SK-N-SH (cell line): ENCODE results near the gene TULP4. TPM values are rescaled to one million over a fixed set of nuclear protein-coding genes. Genes with fewer than 3 reads are reported as not detected.

ENCODE experiments used
- CTCF ChIA-PET: fragments of 300-600, 350-600 bp; formaldehyde crosslinking; extraction: SDS; loops from one replicate; lab custom pipeline; 2021; lab: Yijun Ruan, JAX
- POLR2A ChIA-PET: fragments of 350-600 bp; sonication (Branson Sonifier 250); formaldehyde crosslinking; extraction: SDS; loops from one replicate; lab custom pipeline; 2020; ENCODE audit warnings: antibody characterized with exemption, inconsistent platforms; lab: Yijun Ruan, JAX
- DNase-seq: peaks from one replicate; pipeline ENCODE4 v3.0.0; 2012
- H2AFZ ChIP-seq: fragments of 200-600 bp; sonication (generic); 2 replicates; pipeline ENCODE4 v1.8.1; 2016; ENCODE audit warnings: antibody characterized with exemption, mild to moderate bottlenecking, low read depth
- H3F3A ChIP-seq: fragments of 200-600 bp; sonication (generic); replicated peaks from 2 replicates; pipeline ENCODE3; 2016; ENCODE audit warnings: antibody characterized with exemption, mild to moderate bottlenecking; ENCODE audit not compliant: insufficient read depth
- H3K27ac ChIP-seq, 2 experiments: fragments of 200-500 bp in 1 of 2; fragments of 200-600 bp in 1 of 2; sonication (Bioruptor generic) in 1 of 2; sonication (generic), shearing (Covaris generic) in 1 of 2; 2 replicates each; pipeline versions ENCODE4 v1.5.1 to v1.6.1; 2014 to 2016; ENCODE audit warnings: low read depth in 2 of 2, inconsistent platforms in 1 of 2, low read length in 1 of 2, mild to moderate bottlenecking in 1 of 2, mixed read lengths in 1 of 2
- H3K27me3 ChIP-seq: fragments of 200-600 bp; sonication (generic), shearing (Covaris generic); 2 replicates; pipeline ENCODE4 v1.6.1; 2016; ENCODE audit warnings: mixed run types; ENCODE audit not compliant: insufficient read depth
- H3K36me3 ChIP-seq, 2 experiments: fragments of 200-500 bp in 1 of 2; fragments of 200-600 bp in 1 of 2; sonication (Bioruptor generic) in 1 of 2; sonication (generic) in 1 of 2; replicated peaks in 1 of 2; 2 replicates each; pipeline versions ENCODE3 to v1.5.1; 2014 to 2016; ENCODE audit warnings: low read length in 1 of 2, mild to moderate bottlenecking in 1 of 2; ENCODE audit not compliant: insufficient read depth in 2 of 2, control insufficient read depth in 1 of 2
- H3K4me1 ChIP-seq, 2 experiments: fragments of 200-500 bp in 1 of 2; fragments of 200-600 bp in 1 of 2; sonication (Bioruptor generic) in 1 of 2; sonication (generic), shearing (Covaris generic) in 1 of 2; 2 replicates each; pipeline versions ENCODE4 v1.5.1 to v1.6.1; 2014 to 2016; ENCODE audit warnings: low read depth in 1 of 2, low read length in 1 of 2, mixed run types in 1 of 2; ENCODE audit not compliant: insufficient read depth in 2 of 2, control insufficient read depth in 1 of 2
- H3K4me2 ChIP-seq: fragments of 200-600 bp; sonication (generic), shearing (Covaris generic); 2 replicates; pipeline ENCODE4 v1.6.1; 2017; ENCODE audit warnings: mixed run types
- H3K4me3 ChIP-seq, 2 experiments: fragments of 200-500 bp in 1 of 2; fragments of 200-600 bp in 1 of 2; sonication (Bioruptor generic) in 1 of 2; sonication (generic), shearing (Covaris generic) in 1 of 2; 2 replicates each; pipeline versions ENCODE4 v1.5.1 to v1.8.1; 2014 to 2016; ENCODE audit warnings: low read depth in 2 of 2, inconsistent platforms in 1 of 2, low read length in 1 of 2, mild to moderate bottlenecking in 1 of 2, mixed read lengths in 1 of 2, moderate library complexity in 1 of 2
- H3K79me2 ChIP-seq: fragments of 200-600 bp; sonication (generic); 2 replicates; pipeline ENCODE4 v1.8.1; 2017; ENCODE audit warnings: mild to moderate bottlenecking; ENCODE audit not compliant: insufficient read depth
- H3K9ac ChIP-seq: fragments of 200-600 bp; sonication (generic); 2 replicates; pipeline ENCODE4 v1.6.1; 2017; ENCODE audit warnings: mixed run types
- H3K9me2 ChIP-seq: fragments of 200-600 bp; sonication (generic); 2 replicates; pipeline ENCODE4 v1.6.1; 2017; ENCODE audit warnings: mixed run types
- H3K9me3 ChIP-seq: fragments of 200-600 bp; sonication (generic); 2 replicates; pipeline ENCODE4 v1.6.1; 2017; ENCODE audit warnings: mixed run types, mild to moderate bottlenecking, moderate library complexity
- H4K20me1 ChIP-seq: fragments of 200-600 bp; sonication (generic); 2 replicates; pipeline ENCODE4 v1.6.1; 2017; ENCODE audit warnings: mild to moderate bottlenecking, mixed run types; ENCODE audit not compliant: insufficient read depth
- CHD2 ChIP-seq: fragments of 150-350 bp; IDR thresholded peaks from 2 replicates; pipeline ENCODE4 v1.6.1; 2018; ENCODE audit warnings: low read length; ENCODE audit not compliant: partially characterized antibody
- EP300 ChIP-seq, 2 experiments: IDR thresholded peaks; 2 replicates each; pipeline versions ENCODE4 v1.4.0 to v1.6.1; 2012; ENCODE audit warnings: borderline replicate concordance in 1 of 2, low read depth in 1 of 2, low read length in 1 of 2
- EZH2phosphoT487 ChIP-seq: fragments of 200-600 bp; sonication (generic); IDR thresholded peaks from 2 replicates; pipeline ENCODE4 v1.6.1; 2017; ENCODE audit warnings: low read depth, mixed run types, mild to moderate bottlenecking, antibody characterized with exemption, moderate library complexity, borderline replicate concordance
- FOSL2 ChIP-seq: IDR thresholded peaks from 2 replicates; pipeline ENCODE4 v1.4.0; 2012; ENCODE audit warnings: low read depth, mild to moderate bottlenecking, moderate library complexity, borderline replicate concordance
- FOXJ3 ChIP-seq: sonication (generic); formaldehyde crosslinking; IDR thresholded peaks from 2 replicates; pipeline ENCODE4 v1.5.1; 2020; ENCODE audit warnings: mild to moderate bottlenecking, missing genetic modification reagents
- FOXM1 ChIP-seq: IDR thresholded peaks from 2 replicates; pipeline ENCODE4 v1.4.0; 2012; ENCODE audit warnings: low read depth, mild to moderate bottlenecking
- GABPA ChIP-seq: IDR thresholded peaks from 2 replicates; pipeline ENCODE4 v1.4.0; 2012; ENCODE audit warnings: low read depth, mild to moderate bottlenecking
- MXI1 ChIP-seq: IDR thresholded peaks from 2 replicates; pipeline ENCODE4 v1.6.1; 2012; ENCODE audit warnings: mild to moderate bottlenecking, low read depth, low read length, improper control_type of control experiment
- NFIC ChIP-seq: IDR thresholded peaks from 2 replicates; pipeline ENCODE4 v1.4.0; 2012; ENCODE audit warnings: borderline replicate concordance
- RAD21 ChIP-seq: IDR thresholded peaks from 2 replicates; pipeline ENCODE4 v1.6.1; 2012; ENCODE audit warnings: mild to moderate bottlenecking, low read length
- RFX5 ChIP-seq: IDR thresholded peaks from 2 replicates; pipeline ENCODE4 v1.6.1; 2012; ENCODE audit warnings: mild to moderate bottlenecking, improper control_type of control experiment, low read length
- RXRA ChIP-seq: IDR thresholded peaks from 2 replicates; pipeline ENCODE4 v1.4.0; 2012; ENCODE audit warnings: low read depth, mild to moderate bottlenecking, borderline replicate concordance
- SIN3A ChIP-seq: IDR thresholded peaks from 2 replicates; pipeline ENCODE4 v1.6.1; 2012; ENCODE audit warnings: low read depth, mild to moderate bottlenecking, low read length, moderate library complexity, borderline replicate concordance
- SMC3 ChIP-seq: IDR thresholded peaks from 2 replicates; pipeline ENCODE4 v1.6.1; 2012; ENCODE audit warnings: low read depth, low read length, improper control_type of control experiment
- TAF1 ChIP-seq: IDR thresholded peaks from 2 replicates; pipeline ENCODE4 v1.6.1; 2012; ENCODE audit warnings: low read depth, mild to moderate bottlenecking, low read length, moderate library complexity, borderline replicate concordance
- TCF12 ChIP-seq: IDR thresholded peaks from 2 replicates; pipeline ENCODE4 v1.4.0; 2012
- WGBS: methylation state at CpG from one replicate; pipeline ENCODE4 v1.1.6; 2017; ENCODE audit warnings: low lambda C conversion rate; 5-methylcytosine and 5-hydroxymethylcytosine counted together
- polyA plus RNA-seq, 3 experiments: library from polyadenylated mRNA; depleted of rRNA; stranded (reverse); fragments of >200 nt; gene quantifications; 2 replicates each; pipeline ENCODE4 v1.2.3, GENCODE V29; 2012
- TF ChIP-seq, protein P1 (sequence below): IDR thresholded peaks from 2 replicates; pipeline ENCODE4 v1.4.0; 2012; ENCODE audit warnings: low read depth, borderline replicate concordance
- TF ChIP-seq, protein P2 (sequence below): fragments of 200-600 bp; sonication (generic); IDR thresholded peaks from 2 replicates; pipeline ENCODE4 v1.6.1; 2017; ENCODE audit warnings: antibody characterized with exemption, mild to moderate bottlenecking, moderate library complexity
- TF ChIP-seq, protein P3 (sequence below): IDR thresholded peaks from 2 replicates; pipeline ENCODE4 v1.4.0; 2012; ENCODE audit warnings: low read depth, borderline replicate concordance
- TF ChIP-seq, protein P4 (sequence below): fragments of 150-350 bp; IDR thresholded peaks from 2 replicates; pipeline ENCODE4 v1.6.1; 2017; ENCODE audit warnings: antibody characterized with exemption, low read length, low read depth, borderline replicate concordance

The TULP4 gene
- polyA plus RNA-seq, 1 of the 3 experiments (the other 2 are of a cell fraction) = 5.9 TPM

DNA sequence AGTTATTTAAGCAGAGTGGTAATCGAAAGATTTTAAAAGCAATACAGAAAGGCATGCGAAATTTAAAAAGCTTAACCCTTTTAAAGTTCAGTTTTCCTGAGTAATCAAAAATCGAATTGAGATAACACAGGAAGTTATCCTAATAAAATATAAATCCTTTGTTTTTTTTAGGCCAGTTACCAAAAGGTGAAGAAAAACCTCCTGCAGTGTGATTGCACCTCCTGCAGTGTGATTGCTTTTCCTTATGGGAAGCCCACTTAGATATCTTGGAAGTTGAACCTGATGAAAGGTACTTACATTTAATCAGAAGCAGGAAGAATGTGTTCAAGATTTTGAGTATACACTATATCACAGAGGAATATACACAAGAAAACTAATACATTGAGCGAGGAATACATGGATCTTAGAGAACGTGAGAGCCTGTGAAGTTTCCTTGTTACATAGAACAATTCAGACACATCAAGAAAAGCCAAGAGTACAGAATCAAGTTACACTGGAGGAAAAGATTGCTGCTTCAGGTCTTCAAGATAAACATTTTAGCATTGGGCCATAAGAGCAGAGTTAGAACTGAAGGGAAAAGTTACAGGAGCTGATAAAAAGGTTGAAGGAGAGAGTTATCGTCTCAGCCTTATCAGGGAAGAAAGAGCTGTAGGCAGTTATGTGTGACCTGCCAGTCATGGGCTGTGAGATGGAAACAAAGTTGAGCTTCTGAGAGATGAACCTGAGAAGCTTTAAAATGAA, 240.0 kb downstream of the TULP4 start:
- no peak overlapping the region for H3K9ac ChIP-seq
- H3K9me2 ChIP-seq = no peaks in the 10 kb centered on the region
- H3K79me2 ChIP-seq = no peaks in the 10 kb centered on the region
- no peak overlapping the region for H3K4me3 ChIP-seq
- H3F3A ChIP-seq = no peaks in the 10 kb centered on the region
- H2AFZ ChIP-seq = no peak overlapping the region
- CTCF ChIA-PET = interaction anchor here (0.9 to 4.2 kb wide), 4 partner anchors 16 to 331 kb away, joined by 3 to 14 read pairs (median 4); no protein-coding TSS in a partner anchor
- H3K4me2 ChIP-seq = no peak overlapping the region
- no peaks in the 10 kb centered on the region for H3K36me3 ChIP-seq
- H3K4me1 ChIP-seq = no peaks in the 10 kb centered on the region
- H4K20me1 ChIP-seq = no peaks in the 10 kb centered on the region
- no peak for DNase-seq
- no peaks in the 10 kb centered on the region for H3K9me3 ChIP-seq
- TF ChIP-seq, protein P1, sequence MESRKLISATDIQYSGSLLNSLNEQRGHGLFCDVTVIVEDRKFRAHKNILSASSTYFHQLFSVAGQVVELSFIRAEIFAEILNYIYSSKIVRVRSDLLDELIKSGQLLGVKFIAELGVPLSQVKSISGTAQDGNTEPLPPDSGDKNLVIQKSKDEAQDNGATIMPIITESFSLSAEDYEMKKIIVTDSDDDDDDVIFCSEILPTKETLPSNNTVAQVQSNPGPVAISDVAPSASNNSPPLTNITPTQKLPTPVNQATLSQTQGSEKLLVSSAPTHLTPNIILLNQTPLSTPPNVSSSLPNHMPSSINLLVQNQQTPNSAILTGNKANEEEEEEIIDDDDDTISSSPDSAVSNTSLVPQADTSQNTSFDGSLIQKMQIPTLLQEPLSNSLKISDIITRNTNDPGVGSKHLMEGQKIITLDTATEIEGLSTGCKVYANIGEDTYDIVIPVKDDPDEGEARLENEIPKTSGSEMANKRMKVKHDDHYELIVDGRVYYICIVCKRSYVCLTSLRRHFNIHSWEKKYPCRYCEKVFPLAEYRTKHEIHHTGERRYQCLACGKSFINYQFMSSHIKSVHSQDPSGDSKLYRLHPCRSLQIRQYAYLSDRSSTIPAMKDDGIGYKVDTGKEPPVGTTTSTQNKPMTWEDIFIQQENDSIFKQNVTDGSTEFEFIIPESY = no peak
- TF ChIP-seq RAD21 (no peak), FOXM1 (no peak), SIN3A (no peak), NFIC (no peak), CHD2 (no peak), GABPA (no peak), TCF12 (no peak), EZH2phosphoT487 (no peak), MXI1 (no peak), FOSL2 (no peak), FOXJ3 (CRISPR knock-in tag) (no peak), SMC3 (no peak), RFX5 (no peak), RXRA (no peak), EP300 (IDR thresholded peaks at IDR 0.05; ENCODE audit: borderline replicate concordance in 1 of 2, low read depth in 1 of 2, low read length in 1 of 2) (no peak), TAF1 (no peak)
- TF ChIP-seq, protein P2, sequence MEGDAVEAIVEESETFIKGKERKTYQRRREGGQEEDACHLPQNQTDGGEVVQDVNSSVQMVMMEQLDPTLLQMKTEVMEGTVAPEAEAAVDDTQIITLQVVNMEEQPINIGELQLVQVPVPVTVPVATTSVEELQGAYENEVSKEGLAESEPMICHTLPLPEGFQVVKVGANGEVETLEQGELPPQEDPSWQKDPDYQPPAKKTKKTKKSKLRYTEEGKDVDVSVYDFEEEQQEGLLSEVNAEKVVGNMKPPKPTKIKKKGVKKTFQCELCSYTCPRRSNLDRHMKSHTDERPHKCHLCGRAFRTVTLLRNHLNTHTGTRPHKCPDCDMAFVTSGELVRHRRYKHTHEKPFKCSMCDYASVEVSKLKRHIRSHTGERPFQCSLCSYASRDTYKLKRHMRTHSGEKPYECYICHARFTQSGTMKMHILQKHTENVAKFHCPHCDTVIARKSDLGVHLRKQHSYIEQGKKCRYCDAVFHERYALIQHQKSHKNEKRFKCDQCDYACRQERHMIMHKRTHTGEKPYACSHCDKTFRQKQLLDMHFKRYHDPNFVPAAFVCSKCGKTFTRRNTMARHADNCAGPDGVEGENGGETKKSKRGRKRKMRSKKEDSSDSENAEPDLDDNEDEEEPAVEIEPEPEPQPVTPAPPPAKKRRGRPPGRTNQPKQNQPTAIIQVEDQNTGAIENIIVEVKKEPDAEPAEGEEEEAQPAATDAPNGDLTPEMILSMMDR = no peak
- TF ChIP-seq, protein P3, sequence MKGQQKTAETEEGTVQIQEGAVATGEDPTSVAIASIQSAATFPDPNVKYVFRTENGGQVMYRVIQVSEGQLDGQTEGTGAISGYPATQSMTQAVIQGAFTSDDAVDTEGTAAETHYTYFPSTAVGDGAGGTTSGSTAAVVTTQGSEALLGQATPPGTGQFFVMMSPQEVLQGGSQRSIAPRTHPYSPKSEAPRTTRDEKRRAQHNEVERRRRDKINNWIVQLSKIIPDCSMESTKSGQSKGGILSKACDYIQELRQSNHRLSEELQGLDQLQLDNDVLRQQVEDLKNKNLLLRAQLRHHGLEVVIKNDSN = no peak
- TF ChIP-seq, protein P4, sequence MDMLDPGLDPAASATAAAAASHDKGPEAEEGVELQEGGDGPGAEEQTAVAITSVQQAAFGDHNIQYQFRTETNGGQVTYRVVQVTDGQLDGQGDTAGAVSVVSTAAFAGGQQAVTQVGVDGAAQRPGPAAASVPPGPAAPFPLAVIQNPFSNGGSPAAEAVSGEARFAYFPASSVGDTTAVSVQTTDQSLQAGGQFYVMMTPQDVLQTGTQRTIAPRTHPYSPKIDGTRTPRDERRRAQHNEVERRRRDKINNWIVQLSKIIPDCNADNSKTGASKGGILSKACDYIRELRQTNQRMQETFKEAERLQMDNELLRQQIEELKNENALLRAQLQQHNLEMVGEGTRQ = no peak
- TF ChIP-seq, all 33 proteins: peak for 0
- H3K27ac ChIP-seq = no peak overlapping the region
- POLR2A ChIA-PET = interaction anchor here (0.8 kb wide), 1 partner anchor 11 kb away, joined by 4 read pairs; no protein-coding TSS in a partner anchor
- WGBS = 80% methylated on average over 6 of the region's 6 CpGs
- H3K27me3 ChIP-seq = no peaks in the 10 kb centered on the region
